H1 (cell line): Measurements from ENCODE around the gene TEX264. TPM values are rescaled to one million over a fixed set of nuclear protein-coding genes. Genes with fewer than 3 reads are reported as not detected.

Source experiments
- CTCF ChIA-PET: fragments of 300-600 bp; sonication (Branson Sonifier 250); formaldehyde crosslinking; loops from one replicate; lab custom pipeline; 2021; ENCODE audit not compliant: partially characterized antibody; lab: Charles Lee
- POLR2A ChIA-PET: fragments of 300-600 bp; sonication (Branson Sonifier 250); formaldehyde crosslinking; loops from one replicate; lab custom pipeline; 2021; ENCODE audit warnings: inconsistent platforms; ENCODE audit not compliant: partially characterized antibody; lab: Charles Lee
- DNase-seq, 2 experiments: peaks; one replicate each; pipeline versions ENCODE4 v3.0.0 to v3.0.0-alpha.2; 2010 to 2022; ENCODE audit warnings: low spot score in 2 of 2, low read depth in 1 of 2, mixed read lengths in 1 of 2
- FAIRE-seq: peaks from 2 replicates; lab custom pipeline; 2011; peaks lifted over from hg19 to GRCh38; lab: Jason Lieb, UNC
- H2AFZ ChIP-seq: 2 replicates; pipeline ENCODE4 v1.8.1; 2012; ENCODE audit warnings: low read length, inconsistent platforms
- H2AK5ac ChIP-seq: 2 replicates; pipeline ENCODE4 v1.6.1; 2013; ENCODE audit warnings: low read depth, low read length
- H2BK120ac ChIP-seq: replicated peaks from 2 replicates; pipeline ENCODE3; 2013; ENCODE audit warnings: low read depth, low read length, inconsistent platforms
- H2BK12ac ChIP-seq: 2 replicates; pipeline ENCODE4 v1.6.1; 2013; ENCODE audit warnings: low read depth, low read length
- H2BK15ac ChIP-seq: 2 replicates; pipeline ENCODE4 v1.6.1; 2013; ENCODE audit warnings: low read length
- H2BK20ac ChIP-seq: 2 replicates; pipeline ENCODE4 v1.6.1; 2013; ENCODE audit warnings: low read length
- H2BK5ac ChIP-seq: 2 replicates; pipeline ENCODE4 v1.6.1; 2013; ENCODE audit warnings: low read depth, low read length
- H3K14ac ChIP-seq: 2 replicates; pipeline ENCODE4 v1.6.1; 2013; ENCODE audit warnings: inconsistent platforms; ENCODE audit not compliant: insufficient read length
- H3K18ac ChIP-seq: 2 replicates; pipeline ENCODE4 v1.6.1; 2013; ENCODE audit warnings: low read length; ENCODE audit errors: extremely low read depth
- H3K23ac ChIP-seq: 2 replicates; pipeline ENCODE4 v1.6.1; 2013; ENCODE audit warnings: inconsistent platforms; ENCODE audit not compliant: insufficient read length
- H3K23me2 ChIP-seq: 2 replicates; pipeline ENCODE4 v1.6.1; 2013; ENCODE audit warnings: low read depth, low read length
- H3K27ac ChIP-seq: 2 replicates; pipeline ENCODE4 v1.6.1; 2011; ENCODE audit warnings: low read depth, low read length, inconsistent platforms
- H3K27me3 ChIP-seq, 4 experiments: replicated peaks in 1 of 4; 1 replicate in 1 of 4; 2 replicates in 3 of 4; pipeline versions ENCODE4 v1.6.1 to v1.8.1; 2011 to 2013; ENCODE audit warnings: low read length in 3 of 4, mild to moderate bottlenecking in 3 of 4, inconsistent platforms in 2 of 4, mixed read lengths in 2 of 4, moderate library complexity in 1 of 4; ENCODE audit not compliant: control insufficient read depth in 3 of 4, insufficient read depth in 3 of 4; ENCODE audit errors: extremely low read depth in 1 of 4
- H3K36me3 ChIP-seq, 4 experiments: 2 replicates each; pipeline versions ENCODE4 v1.6.1 to v1.8.1; 2011 to 2013; ENCODE audit warnings: mild to moderate bottlenecking in 4 of 4, low read length in 3 of 4, moderate library complexity in 2 of 4, control low read depth in 1 of 4, inconsistent platforms in 1 of 4; ENCODE audit not compliant: insufficient read depth in 4 of 4, control insufficient read depth in 2 of 4
- H3K4ac ChIP-seq: replicated peaks from 2 replicates; pipeline ENCODE3; 2013; ENCODE audit warnings: low read length, low read depth, mixed read lengths, inconsistent platforms; ENCODE audit not compliant: insufficient read length
- H3K4me1 ChIP-seq, 4 experiments: replicated peaks in 1 of 4; 1 replicate in 1 of 4; 2 replicates in 3 of 4; pipeline versions ENCODE4 v1.6.1 to v1.8.1; 2011 to 2013; ENCODE audit warnings: low read length in 3 of 4, inconsistent platforms in 2 of 4, mixed read lengths in 1 of 4; ENCODE audit not compliant: insufficient read depth in 4 of 4, control insufficient read depth in 3 of 4
- H3K4me2 ChIP-seq, 2 experiments: 2 replicates each; pipeline versions ENCODE4 v1.6.1 to v1.8.1; 2011 to 2013; ENCODE audit warnings: low read depth in 2 of 2, low read length in 2 of 2, control low read depth in 1 of 2, inconsistent platforms in 1 of 2, mild to moderate bottlenecking in 1 of 2; ENCODE audit not compliant: insufficient read depth in 1 of 2
- H3K4me3 ChIP-seq, 4 experiments: fragments of 200-600, 300-600 bp in 1 of 4; sonication (generic), shearing (Covaris generic), sonication (Bioruptor Twin) in 1 of 4; 2 replicates each; pipeline versions ENCODE4 v1.5.1 to v1.8.1; 2011 to 2016; ENCODE audit warnings: low read length in 4 of 4, low read depth in 3 of 4, control low read depth in 2 of 4, inconsistent platforms in 2 of 4, mild to moderate bottlenecking in 2 of 4, mixed read lengths in 1 of 4, moderate library complexity in 1 of 4; ENCODE audit not compliant: insufficient read depth in 2 of 4; ENCODE audit errors: extremely low read depth in 1 of 4
- H3K56ac ChIP-seq: replicated peaks from 2 replicates; pipeline ENCODE3; 2013; ENCODE audit warnings: low read depth, mild to moderate bottlenecking, mixed read lengths, low read length, inconsistent platforms; ENCODE audit not compliant: insufficient read length
- H3K79me1 ChIP-seq: 2 replicates; pipeline ENCODE4 v1.6.1; 2013; ENCODE audit warnings: low read depth, low read length, control low read depth
- H3K79me2 ChIP-seq, 2 experiments: 2 replicates each; pipeline versions ENCODE4 v1.6.1 to v1.8.1; 2012 to 2013; ENCODE audit warnings: low read length in 2 of 2, mild to moderate bottlenecking in 2 of 2, inconsistent platforms in 1 of 2; ENCODE audit not compliant: insufficient read depth in 2 of 2, control insufficient read depth in 1 of 2
- H3K9ac ChIP-seq, 4 experiments: replicated peaks in 1 of 4; 1 replicate in 1 of 4; 2 replicates in 3 of 4; pipeline versions ENCODE4 v1.6.1 to v1.8.1; 2011 to 2013; ENCODE audit warnings: low read depth in 3 of 4, low read length in 3 of 4, control low read depth in 2 of 4, mild to moderate bottlenecking in 2 of 4, moderate library complexity in 2 of 4, inconsistent platforms in 1 of 4; ENCODE audit errors: extremely low read depth in 1 of 4
- H3K9me3 ChIP-seq, 2 experiments: 2 replicates each; pipeline versions ENCODE4 v1.6.1 to v1.8.1; 2012 to 2013; ENCODE audit warnings: mild to moderate bottlenecking in 2 of 2, moderate library complexity in 2 of 2, control low read depth in 1 of 2, inconsistent platforms in 1 of 2, low read depth in 1 of 2, low read length in 1 of 2, mixed read lengths in 1 of 2; ENCODE audit not compliant: insufficient read depth in 2 of 2
- H4K20me1 ChIP-seq, 2 experiments: replicated peaks in 1 of 2; 2 replicates each; pipeline versions ENCODE3 to v1.8.1; 2011 to 2013; ENCODE audit warnings: inconsistent platforms in 2 of 2, low read length in 2 of 2, mild to moderate bottlenecking in 1 of 2; ENCODE audit not compliant: insufficient read depth in 2 of 2, control insufficient read depth in 1 of 2
- H4K5ac ChIP-seq: 2 replicates; pipeline ENCODE4 v1.6.1; 2013; ENCODE audit warnings: low read length, low read depth, mixed read lengths, inconsistent platforms; ENCODE audit not compliant: insufficient read length
- H4K8ac ChIP-seq: 2 replicates; pipeline ENCODE4 v1.8.0; 2013; ENCODE audit warnings: mild to moderate bottlenecking, moderate library complexity, low read length, inconsistent platforms; ENCODE audit not compliant: insufficient read depth; ENCODE audit errors: extremely low read depth
- H4K91ac ChIP-seq: replicated peaks from 2 replicates; pipeline ENCODE3; 2013; ENCODE audit warnings: low read length, mixed read lengths, inconsistent platforms; ENCODE audit not compliant: insufficient read length
- CBX5 ChIP-seq: fragments of 300-800, 300-1000 bp; sonication (generic); IDR thresholded peaks from 2 replicates; pipeline ENCODE4 v1.7.1; 2016; ENCODE audit warnings: antibody characterized with exemption, low read length, low read depth
- CHD2 ChIP-seq: IDR thresholded peaks from 2 replicates; pipeline ENCODE4 v1.6.1; 2012; ENCODE audit warnings: low read length, improper control_type of control experiment
- E2F6 ChIP-seq: IDR thresholded peaks from 2 replicates; pipeline ENCODE4 v1.6.1; 2012; ENCODE audit warnings: inconsistent platforms
- JUND ChIP-seq: IDR thresholded peaks from 2 replicates; pipeline ENCODE4 v1.6.1; 2011; ENCODE audit warnings: mild to moderate bottlenecking, improper control_type of control experiment, low read length
- PHF8 ChIP-seq: fragments of 200-600 bp; sonication (generic); conservative IDR thresholded peaks from 2 replicates; pipeline ENCODE4 v1.7.1; 2012; ENCODE audit warnings: low read depth, mild to moderate bottlenecking, inconsistent platforms, low read length, moderate library complexity
- POLR2A ChIP-seq, 2 experiments: IDR thresholded peaks; 1 replicate in 1 of 2; 2 replicates in 1 of 2; pipeline ENCODE4 v1.6.1; 2011; ENCODE audit warnings: low read depth in 2 of 2, low read length in 2 of 2, mild to moderate bottlenecking in 2 of 2; ENCODE audit errors: control extremely low read depth in 1 of 2
- RNF2 ChIP-seq: fragments of 200-900, 300-1000 bp; sonication (generic); IDR thresholded peaks from 2 replicates; pipeline ENCODE4 v1.7.1; 2016; ENCODE audit warnings: borderline replicate concordance, low read depth, mild to moderate bottlenecking, antibody characterized with exemption, low read length; ENCODE audit not compliant: poor library complexity, severe bottlenecking; ENCODE audit errors: missing control alignments
- SIN3A ChIP-seq, 2 experiments: IDR thresholded peaks in 1 of 2; conservative IDR thresholded peaks in 1 of 2; 2 replicates each; pipeline ENCODE4 v1.6.1; 2011 to 2012; ENCODE audit warnings: low read length in 2 of 2, improper control_type of control experiment in 1 of 2, low read depth in 1 of 2, mild to moderate bottlenecking in 1 of 2
- SIRT6 ChIP-seq: IDR thresholded peaks from one replicate; pipeline ENCODE4 v1.7.1; 2012; ENCODE audit warnings: low read length, inconsistent platforms
- TCF12 ChIP-seq: IDR thresholded peaks from 2 replicates; pipeline ENCODE4 v1.6.1; 2011; ENCODE audit warnings: low read depth, mild to moderate bottlenecking, low read length
- USF2 ChIP-seq: IDR thresholded peaks from 2 replicates; pipeline ENCODE4 v1.6.1; 2011; ENCODE audit warnings: low read length, improper control_type of control experiment
- WGBS, 2 experiments: shearing (Covaris generic) in 1 of 2; methylation state at CpG; one replicate each; pipeline versions ENCODE4 v1.1.6 to v1.1.7; 2013 to 2015; ENCODE audit warnings: low lambda C conversion rate in 2 of 2, mixed read lengths in 2 of 2, inconsistent platforms in 1 of 2, low coverage in 1 of 2, missing lambda C conversion rate in 1 of 2; ENCODE audit not compliant: insufficient replicate concordance in 2 of 2, insufficient coverage in 1 of 2, insufficient read length in 1 of 2; ENCODE audit errors: extremely low coverage in 1 of 2, missing lambda C conversion rate in 1 of 2; 5-methylcytosine and 5-hydroxymethylcytosine counted together
- polyA plus RNA-seq, 7 experiments: library from polyadenylated mRNA; depleted of rRNA in 3 of 7; stranded (reverse) in 5 of 7; unstranded in 2 of 7; fragments of >200 nt in 5 of 7; fragments of 200-250 nt in 2 of 7; gene quantifications; 1 replicate in 5 of 7; 2 replicates in 1 of 7; 4 replicates in 1 of 7; pipeline versions ENCODE4 v1.2.1 to v1.2.3, GENCODE V29; 2011 to 2013; ENCODE audit warnings: missing spikeins in 2 of 7, mixed read lengths in 2 of 7
- total RNA-seq: library from RNA; stranded (reverse); fragmentation: NEBNext Ultra II Directional; extraction: Animal tissue kit (Norgen Biotek cat#: 25700); gene quantifications from 2 replicates; pipeline ENCODE4 v1.2.1, GENCODE V29; 2021

TEX264 gene
- total and polyA plus RNA-seq, 2 of the 8 experiments (the other 6 are each of a cell fraction or from before 2014, with no cell fraction given): 11.2 to 35.6 TPM

GRCh38 chr3:51750878-51751277, 79.8 kb downstream of the TEX264 start:
- H2BK15ac ChIP-seq: no peak overlapping the region
- H3K23me2 ChIP-seq: no peaks in the 10 kb centered on the region
- no peak overlapping the region for H2BK20ac ChIP-seq
- no peak overlapping the region for H3K56ac ChIP-seq
- no peaks in the 10 kb centered on the region for H3K79me1 ChIP-seq
- peaks cover 0 to 3% (median 3%) of the 10 kb centered on the region in 4 experiments; a peak in 4 of 7 replicates for H3K4me1 ChIP-seq
- H2AK5ac ChIP-seq: no peak overlapping the region
- no peak overlapping the region for H4K8ac ChIP-seq
- no peak overlapping the region for H3K4me3 ChIP-seq
- 100% methylated on average over 1 of the region's 1 CpG; no CpG with 5 or more reads in 1 of the 2 experiments for WGBS, 2 experiments
- no peak overlapping the region for H3K27ac ChIP-seq
- POLR2A ChIA-PET: no interaction called here
- FAIRE-seq (no peak), DNase-seq (no peak)
- no peak overlapping the region for H3K18ac ChIP-seq
- no peak overlapping the region for H2BK5ac ChIP-seq
- no peak overlapping the region for H3K4me2 ChIP-seq
- H4K20me1 ChIP-seq: no peaks in the 10 kb centered on the region
- no peak overlapping the region for H4K5ac ChIP-seq
- H3K14ac ChIP-seq: no peak overlapping the region
- no peak overlapping the region for H2BK120ac ChIP-seq
- CTCF ChIA-PET: interaction anchor here (1.5 kb wide), 1 partner anchor 49 kb away, joined by 4 read pairs; no protein-coding TSS in a partner anchor
- H3K9me3 ChIP-seq: peaks cover 0 to 7% of the 10 kb centered on the region in 2 experiments; a peak in 3 of 4 replicates
- H3K79me2 ChIP-seq: no peaks in the 10 kb centered on the region
- H3K36me3 ChIP-seq: no peaks in the 10 kb centered on the region
- H3K9ac ChIP-seq: no peak overlapping the region
- no peak overlapping the region for H4K91ac ChIP-seq
- H3K23ac ChIP-seq: no peak overlapping the region
- H3K4ac ChIP-seq: no peak overlapping the region
- H3K27me3 ChIP-seq: no peaks in the 10 kb centered on the region
- no peak overlapping the region for H2AFZ ChIP-seq
- H2BK12ac ChIP-seq: no peak overlapping the region
- TF ChIP-seq JUND (no peak), USF2 (no peak), POLR2A (IDR thresholded peaks at IDR 0.05; ENCODE audit: control extremely low read depth in 1 of 2, low read depth in 2 of 2, low read length in 2 of 2) (no peak), E2F6 (no peak), CHD2 (no peak), SIRT6 (no peak), PHF8 (no peak), SIN3A (conservative IDR thresholded peaks at IDR 0.05 in 1 of 2, IDR thresholded peaks at IDR 0.05 in 1 of 2; ENCODE audit: low read depth in 1 of 2, low read length in 2 of 2) (no peak), RNF2 (no peak), CBX5 (no peak), TCF12 (no peak)
